GM21717 (cell line): Measurements from ENCODE around the gene HECW1.
A peak's percentile ranks its signal among the peaks of the same experiment; 100 is the strongest.

Experiments used
- ATAC-seq: cut with Tn5 transposase; IDR thresholded peaks from one replicate; pipeline ENCODE4 v1.9.1; 2021; ENCODE audit warnings: mild to moderate bottlenecking, moderate library complexity; ENCODE audit not compliant: unreplicated experiment

Gene HECW1

DNA sequence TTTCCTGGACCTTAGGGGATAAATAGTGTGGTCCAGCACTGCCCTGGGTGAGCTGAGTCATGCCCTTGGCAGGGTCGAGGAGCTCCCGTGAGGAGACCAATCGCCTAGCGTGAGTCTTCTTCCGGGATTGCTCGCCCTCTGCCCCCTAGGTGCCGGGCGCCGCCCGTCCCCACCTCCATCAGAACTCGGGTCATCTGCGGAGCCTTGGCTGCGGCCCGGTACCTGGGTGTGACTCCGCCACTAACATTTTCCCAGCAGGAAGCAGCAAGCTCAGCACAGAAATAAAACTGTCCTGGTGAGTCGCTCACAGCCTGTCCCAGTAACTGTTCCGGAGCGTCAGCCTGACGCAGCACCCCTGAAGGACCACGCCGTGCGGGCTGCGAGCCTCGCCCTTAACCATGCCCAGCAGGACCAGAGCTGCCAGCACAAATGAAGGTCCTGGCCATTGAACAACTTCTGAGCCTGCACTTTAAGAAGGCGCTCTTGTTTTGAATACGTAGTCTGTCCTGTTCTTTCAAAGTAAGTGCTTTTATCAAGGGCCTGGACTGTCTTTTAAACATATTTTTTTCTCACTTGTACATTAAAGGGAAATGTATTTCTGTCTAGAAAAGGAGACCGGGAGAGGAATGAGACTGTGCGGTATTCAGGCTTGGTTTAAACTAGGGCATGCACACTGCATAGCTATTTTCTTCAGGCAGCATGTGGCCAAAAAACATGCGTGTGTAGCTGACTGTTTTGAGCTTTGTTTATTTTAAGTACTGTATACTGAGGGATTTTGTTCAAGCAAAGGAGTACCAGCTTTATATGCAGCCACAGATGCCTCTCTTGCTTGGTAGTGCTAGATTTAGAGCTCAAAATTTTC lies 136.7 kb downstream of the HECW1 start:
- no peak for ATAC-seq

- ATAC-seq: no peak
These were observed 137.3 kb downstream of the HECW1 start for GRCh38 chr7:43249823-43250145.

DNA sequence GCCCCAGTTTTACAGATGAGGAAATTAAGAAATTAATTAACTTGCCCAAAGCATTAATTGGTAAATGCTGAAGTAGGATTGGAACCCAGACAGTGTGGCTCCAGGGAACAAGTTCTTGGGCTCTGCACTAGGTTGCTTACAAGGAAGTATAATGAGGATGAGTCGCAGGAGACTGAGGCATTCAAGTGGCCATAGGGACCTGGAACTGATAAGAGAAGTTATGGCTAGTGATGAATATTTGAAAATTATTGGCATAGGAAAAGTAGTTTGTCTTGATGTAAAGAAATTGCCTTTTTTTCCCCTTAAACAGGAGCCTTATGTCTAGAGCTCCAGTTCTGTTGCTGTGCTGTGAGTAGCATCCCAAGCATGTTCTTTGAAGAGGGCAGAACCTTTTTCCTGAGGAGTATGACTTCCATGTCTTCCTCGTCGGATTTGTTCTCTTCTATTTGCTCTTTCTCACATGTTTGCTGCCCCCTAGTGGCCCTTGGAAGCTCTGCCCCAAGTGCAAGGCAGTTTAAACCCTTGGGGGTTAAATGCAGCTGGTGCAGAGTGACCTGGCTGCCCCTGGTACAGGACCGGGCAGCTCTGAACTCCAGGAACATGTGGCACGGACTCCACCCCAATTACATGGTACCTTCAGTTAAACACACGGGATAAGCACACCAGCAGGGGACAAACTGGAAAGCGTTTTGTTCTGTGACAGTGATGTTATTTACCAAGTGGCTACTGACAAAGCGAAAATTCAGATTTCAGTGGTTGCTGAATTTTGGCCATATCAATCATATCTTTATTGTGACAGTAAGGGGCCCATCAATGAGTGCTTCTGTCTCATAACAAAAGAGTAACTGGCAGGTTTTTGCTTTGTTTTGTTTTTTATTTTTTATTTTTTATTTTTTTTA lies 148.8 kb downstream of the HECW1 start:
- ATAC-seq: peak; percentile 58

DNA sequence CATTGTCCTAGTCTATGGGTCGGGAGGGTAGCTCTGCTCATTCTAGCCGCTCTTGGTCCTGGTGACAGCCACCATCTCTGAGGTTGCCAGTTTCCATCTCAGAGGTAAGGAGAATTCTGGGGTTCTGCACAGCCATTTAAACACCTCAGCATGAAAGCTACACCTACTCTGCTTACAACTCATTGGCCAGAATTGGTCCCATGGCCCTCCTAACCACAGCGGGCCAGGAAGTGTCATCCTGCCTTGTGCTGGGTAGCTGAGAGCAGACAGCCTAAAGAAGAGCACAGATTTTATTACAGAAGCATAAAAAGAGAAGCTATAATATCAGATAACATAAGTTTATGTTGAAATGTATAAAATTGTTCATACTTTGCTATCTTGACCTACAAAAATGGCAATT lies 152.7 kb downstream of the HECW1 start:
- ATAC-seq: no peak

- ATAC-seq: no peak
These were observed 161.7 kb downstream of the HECW1 start for GRCh38 chr7:43273939-43274719.

GRCh38 chr7:43274752-43275151 lies 162.3 kb downstream of the HECW1 start:
- ATAC-seq: no peak

DNA sequence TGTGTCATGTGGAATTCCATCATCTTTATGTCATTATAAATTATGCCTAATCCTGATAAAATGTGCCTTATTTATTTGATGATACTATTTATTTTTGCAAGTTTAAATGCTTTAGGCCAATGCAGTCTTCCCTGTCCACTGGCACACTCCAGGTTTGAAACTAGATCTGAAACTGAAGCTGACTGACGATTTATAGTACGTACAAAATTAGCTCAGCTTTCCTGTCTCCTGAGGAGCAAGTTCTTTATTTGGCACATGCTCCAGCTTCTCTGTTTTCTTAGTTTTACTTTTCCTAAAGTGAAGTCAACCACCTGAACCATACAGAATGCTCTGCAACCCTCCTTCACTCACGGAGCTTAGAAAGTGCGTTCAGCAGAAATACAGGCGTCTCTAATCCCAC lies 164.1 kb downstream of the HECW1 start:
- no peak for ATAC-seq

- ATAC-seq: no peak
These were observed 165.7 kb downstream of the HECW1 start for GRCh38 chr7:43278088-43278644.

DNA sequence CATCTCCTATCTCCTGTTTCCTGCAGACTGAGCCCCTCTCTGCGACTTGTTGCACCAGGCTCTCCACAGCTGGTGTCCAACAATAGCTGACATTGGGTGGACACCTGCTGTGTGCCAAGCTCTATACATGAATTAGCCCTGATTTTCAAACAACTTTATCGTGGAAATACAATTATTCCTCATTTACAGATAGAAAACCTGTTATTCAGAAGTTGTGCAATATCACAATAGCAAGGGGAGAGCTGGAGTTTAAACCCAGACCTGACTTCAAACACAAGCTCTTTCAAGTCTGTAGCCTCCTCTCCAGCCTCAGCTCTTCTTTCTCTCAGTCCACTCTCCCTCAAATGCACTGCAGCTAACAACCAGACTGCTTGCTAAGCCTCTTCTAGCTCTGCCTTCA lies 168.8 kb downstream of the HECW1 start:
- no peak for ATAC-seq

- ATAC-seq: no peak
These were observed 171.3 kb downstream of the HECW1 start for GRCh38 chr7:43283706-43284105.

GRCh38 chr7:43289826-43290225 lies 177.4 kb downstream of the HECW1 start:
- ATAC-seq: no peak

- no peak for ATAC-seq
These were observed 178.5 kb downstream of the HECW1 start for GRCh38 chr7:43290978-43291377.

DNA sequence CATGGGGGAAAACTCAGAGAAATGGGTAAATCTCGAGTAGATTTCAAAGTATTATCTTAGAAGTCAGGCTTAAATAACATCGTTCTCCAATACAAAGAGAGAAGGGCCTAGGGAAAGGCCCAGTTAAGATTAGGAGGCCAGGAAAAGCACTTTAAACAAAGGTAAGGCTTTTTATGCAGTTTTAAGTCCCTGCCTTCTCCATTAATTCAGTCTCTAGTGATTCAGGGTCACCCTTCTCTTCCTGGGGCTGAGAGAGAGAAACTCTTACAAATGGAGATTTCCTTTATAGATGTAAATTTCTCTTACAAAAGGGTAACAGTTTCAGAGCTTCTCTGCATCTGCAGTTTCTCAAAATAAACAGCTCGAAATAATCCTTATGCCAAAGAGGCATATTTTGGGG lies 179.3 kb downstream of the HECW1 start:
- ATAC-seq: no peak

GRCh38 chr7:43292384-43292783 lies 179.9 kb downstream of the HECW1 start:
- no peak for ATAC-seq

DNA sequence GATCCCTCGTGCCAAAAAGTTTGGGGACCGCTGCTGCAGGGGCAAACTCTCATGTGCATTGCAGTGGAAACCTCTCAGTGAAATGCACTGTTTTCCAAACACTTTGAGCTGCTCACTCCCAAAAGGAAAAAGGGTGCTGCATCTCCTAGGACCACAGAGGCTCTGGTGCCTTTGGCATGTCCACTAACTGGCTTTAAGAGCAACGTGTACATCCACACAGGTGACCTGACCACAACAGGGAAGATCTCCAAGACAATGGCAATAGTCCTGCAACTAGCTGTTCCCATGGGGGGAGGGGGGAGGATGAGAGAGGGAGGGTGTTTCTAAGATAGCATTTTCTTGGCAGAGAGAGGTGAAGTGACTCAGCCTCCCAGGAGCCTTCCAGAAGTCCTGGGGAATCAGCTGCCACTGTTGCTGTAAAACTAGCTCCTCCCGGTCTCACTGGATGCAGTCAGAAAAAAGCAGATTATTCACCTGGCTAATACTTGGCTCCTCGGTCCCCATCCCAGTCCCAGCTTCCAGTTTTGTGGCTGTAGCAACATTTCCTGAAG lies 181.7 kb downstream of the HECW1 start:
- no peak for ATAC-seq

- ATAC-seq: no peak
These were observed 183.0 kb downstream of the HECW1 start for GRCh38 chr7:43295429-43295828.

GRCh38 chr7:43296306-43296705 lies 183.9 kb downstream of the HECW1 start:
- ATAC-seq: no peak

- no peak for ATAC-seq
These were observed 186.2 kb downstream of the HECW1 start for GRCh38 chr7:43298617-43299016.

DNA sequence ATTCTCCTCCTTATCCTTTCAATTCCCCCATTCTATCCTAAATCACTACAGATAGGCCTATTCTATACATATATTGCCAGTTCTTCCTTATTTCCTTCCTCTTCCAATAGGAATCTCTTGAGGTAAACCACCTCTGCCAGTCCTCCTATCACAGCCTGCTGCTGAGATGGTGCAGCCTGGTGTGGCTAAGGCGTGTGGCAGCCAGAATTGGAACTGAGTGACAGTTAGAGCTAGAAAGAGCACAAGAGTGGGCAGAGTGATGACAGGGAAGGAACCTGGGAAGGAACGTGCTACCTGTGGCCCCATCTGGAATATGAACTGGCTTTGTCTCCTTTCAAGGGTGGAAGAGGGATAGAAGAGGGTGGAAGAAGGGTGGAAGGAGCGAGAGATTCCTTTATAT lies 187.7 kb downstream of the HECW1 start:
- ATAC-seq: no peak

DNA sequence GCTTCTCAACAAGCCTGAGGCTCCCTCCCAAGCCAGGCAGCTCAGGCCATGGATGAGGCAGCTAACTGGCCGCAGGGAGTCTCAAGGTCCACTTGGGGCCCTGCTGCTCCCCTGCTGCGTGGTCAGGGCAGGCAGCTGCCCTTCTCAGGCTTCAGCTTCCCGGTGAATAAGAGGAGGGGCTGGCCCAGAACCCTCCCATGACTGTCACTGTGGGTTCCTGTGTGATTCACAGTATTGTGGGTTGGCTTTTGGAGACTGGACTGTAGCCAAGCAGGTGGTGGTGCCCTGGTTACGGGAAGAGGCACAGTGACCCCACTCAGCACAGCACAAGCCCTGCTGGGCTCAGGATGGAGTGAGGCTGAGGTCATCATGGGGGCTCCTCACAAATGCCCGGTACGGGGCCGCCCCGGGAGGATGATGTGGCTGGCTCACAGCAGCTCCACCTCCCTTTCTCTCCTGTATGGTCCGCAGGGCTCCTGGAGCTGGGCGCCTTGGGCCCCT lies 189.8 kb downstream of the HECW1 start:
- no peak for ATAC-seq
